ENCODE results near the gene DBET. TPM values are rescaled to one million over a fixed set of nuclear protein-coding genes. Genes with fewer than 3 reads are reported as not detected.
"Not testable (repeated sequence)": the region's sequence is repeated elsewhere in the genome, so short reads cannot be mapped to it uniquely, and the experiment has no call there.

The DBET gene
- total RNA-seq, 1 experiment from 2014 or later, result not detected

DNA sequence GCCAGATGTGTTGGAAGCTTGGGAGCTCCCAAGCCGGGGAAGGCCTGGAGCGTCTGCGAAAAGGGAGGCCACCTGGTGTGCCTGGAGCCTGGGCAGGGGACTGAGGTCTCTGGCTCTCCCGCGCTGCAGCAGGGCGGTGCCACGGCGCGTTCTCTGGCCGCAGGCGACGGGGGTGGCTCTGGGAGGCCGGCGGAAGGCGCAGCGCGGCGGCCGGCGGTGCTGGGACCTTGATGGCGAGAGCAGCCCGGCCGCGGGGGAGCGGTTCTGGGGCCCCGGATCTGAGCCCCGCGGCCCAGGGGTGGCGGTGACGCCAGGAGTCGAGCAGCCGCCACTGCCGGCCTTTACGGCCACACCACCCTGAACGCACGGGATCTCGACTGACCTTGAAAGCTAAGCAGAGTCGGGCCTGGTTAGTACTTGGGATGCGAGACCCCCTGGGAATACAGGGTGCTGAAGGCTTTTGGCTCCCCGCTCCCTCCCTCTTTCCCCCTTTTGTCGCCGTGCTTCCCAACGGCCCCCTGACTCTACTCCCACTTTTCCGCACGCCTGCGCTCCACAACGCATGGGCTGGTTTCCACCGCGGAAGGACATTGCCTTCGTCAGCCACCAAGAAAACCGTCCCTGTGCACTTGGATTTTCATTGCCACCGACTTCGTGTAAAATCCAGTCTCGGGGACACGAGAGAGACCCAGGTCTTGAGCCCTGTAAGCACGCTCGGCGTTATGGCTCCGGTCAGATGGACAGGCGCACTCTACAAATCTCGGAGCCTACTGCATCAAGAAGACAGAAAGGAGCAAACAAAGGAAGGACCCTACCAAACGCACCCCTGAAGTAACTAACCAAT is 46.7 kb upstream of the DBET start:
- BruUV-seq (replicated peaks), result no TSS peak
- TF ChIP-seq, protein P1, sequence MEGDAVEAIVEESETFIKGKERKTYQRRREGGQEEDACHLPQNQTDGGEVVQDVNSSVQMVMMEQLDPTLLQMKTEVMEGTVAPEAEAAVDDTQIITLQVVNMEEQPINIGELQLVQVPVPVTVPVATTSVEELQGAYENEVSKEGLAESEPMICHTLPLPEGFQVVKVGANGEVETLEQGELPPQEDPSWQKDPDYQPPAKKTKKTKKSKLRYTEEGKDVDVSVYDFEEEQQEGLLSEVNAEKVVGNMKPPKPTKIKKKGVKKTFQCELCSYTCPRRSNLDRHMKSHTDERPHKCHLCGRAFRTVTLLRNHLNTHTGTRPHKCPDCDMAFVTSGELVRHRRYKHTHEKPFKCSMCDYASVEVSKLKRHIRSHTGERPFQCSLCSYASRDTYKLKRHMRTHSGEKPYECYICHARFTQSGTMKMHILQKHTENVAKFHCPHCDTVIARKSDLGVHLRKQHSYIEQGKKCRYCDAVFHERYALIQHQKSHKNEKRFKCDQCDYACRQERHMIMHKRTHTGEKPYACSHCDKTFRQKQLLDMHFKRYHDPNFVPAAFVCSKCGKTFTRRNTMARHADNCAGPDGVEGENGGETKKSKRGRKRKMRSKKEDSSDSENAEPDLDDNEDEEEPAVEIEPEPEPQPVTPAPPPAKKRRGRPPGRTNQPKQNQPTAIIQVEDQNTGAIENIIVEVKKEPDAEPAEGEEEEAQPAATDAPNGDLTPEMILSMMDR (IDR thresholded peaks at IDR 0.05; ENCODE audit: unreplicated experiment), result no peak
- Mint-ChIP-seq H3K9me3 (ENCODE audit: unreplicated experiment) (peaks cover 24% of the 10 kb centered on the region), H3K4me1 (ENCODE audit: insufficient read depth, unreplicated experiment) (peaks cover 12% of the 10 kb centered on the region), H3K36me3 (ENCODE audit: insufficient read depth, unreplicated experiment) (no peaks in the 10 kb centered on the region), H3K27me3 (ENCODE audit: insufficient read depth, unreplicated experiment) (peaks cover 11% of the 10 kb centered on the region), H3K4me3 (ENCODE audit: unreplicated experiment) (no peak overlapping the region), H3K27ac (ENCODE audit: low read depth, unreplicated experiment) (no peak overlapping the region)
- intact Hi-C loops (cut with micrococcal nuclease), result no loop called here
- CTCF ChIA-PET, result no interaction called here
- no peak for DNase-seq (ENCODE audit: unreplicated experiment)
- POLR2A ChIA-PET, result no interaction called here

DNA sequence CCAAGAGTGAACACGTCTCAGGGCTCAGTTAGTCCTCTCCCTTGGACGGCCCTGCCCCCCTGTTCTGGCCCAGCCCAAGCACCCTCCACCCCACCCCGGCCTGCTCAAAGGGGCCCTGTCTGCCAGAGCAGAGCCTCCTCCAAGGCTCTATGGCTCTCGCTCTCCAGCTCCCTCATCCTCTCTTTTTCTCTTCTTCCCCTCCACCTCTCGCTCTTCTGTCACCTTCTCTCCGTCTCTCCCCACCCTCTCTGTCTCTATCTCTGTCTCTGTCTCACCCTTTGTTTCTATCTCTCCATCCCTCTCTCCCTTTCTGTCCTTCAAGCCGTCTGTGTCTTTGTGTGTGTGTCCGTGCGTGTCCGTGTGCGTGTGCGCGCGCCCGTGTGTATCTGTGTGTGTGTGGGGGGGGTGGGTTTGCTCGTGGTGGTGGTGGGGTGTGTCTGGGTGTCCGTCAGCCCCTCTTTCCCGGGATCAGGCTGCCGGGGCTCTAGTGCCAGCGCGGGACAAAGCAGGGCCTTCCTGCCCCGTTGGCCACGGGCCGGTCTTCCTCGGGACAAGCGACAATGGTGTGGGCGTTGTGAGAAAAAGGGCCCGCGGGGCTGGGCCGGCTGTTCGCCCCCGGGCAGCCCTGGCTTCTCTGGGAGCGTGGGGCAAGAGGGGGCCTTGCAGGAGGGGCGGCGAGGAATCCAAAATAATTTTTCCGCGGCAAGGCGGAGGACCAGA is 45.9 kb upstream of the DBET start:
- intact Hi-C loops (cut with micrococcal nuclease), result no loop called here
- no TSS peak for BruUV-seq (replicated peaks)
- Mint-ChIP-seq H3K36me3 (ENCODE audit: insufficient read depth, unreplicated experiment) (no peaks in the 10 kb centered on the region), H3K9me3 (ENCODE audit: unreplicated experiment) (peaks cover 24% of the 10 kb centered on the region), H3K27ac (ENCODE audit: low read depth, unreplicated experiment) (no peak overlapping the region), H3K4me1 (ENCODE audit: insufficient read depth, unreplicated experiment) (peaks cover 12% of the 10 kb centered on the region), H3K27me3 (ENCODE audit: insufficient read depth, unreplicated experiment) (peaks cover 11% of the 10 kb centered on the region), H3K4me3 (ENCODE audit: unreplicated experiment) (no peak overlapping the region)
- ChIA-PET CTCF (no interaction called here), POLR2A (no interaction called here)
- no peak for DNase-seq (ENCODE audit: unreplicated experiment)
- TF ChIP-seq, protein P1 (IDR thresholded peaks at IDR 0.05; ENCODE audit: unreplicated experiment), result no peak

DNA sequence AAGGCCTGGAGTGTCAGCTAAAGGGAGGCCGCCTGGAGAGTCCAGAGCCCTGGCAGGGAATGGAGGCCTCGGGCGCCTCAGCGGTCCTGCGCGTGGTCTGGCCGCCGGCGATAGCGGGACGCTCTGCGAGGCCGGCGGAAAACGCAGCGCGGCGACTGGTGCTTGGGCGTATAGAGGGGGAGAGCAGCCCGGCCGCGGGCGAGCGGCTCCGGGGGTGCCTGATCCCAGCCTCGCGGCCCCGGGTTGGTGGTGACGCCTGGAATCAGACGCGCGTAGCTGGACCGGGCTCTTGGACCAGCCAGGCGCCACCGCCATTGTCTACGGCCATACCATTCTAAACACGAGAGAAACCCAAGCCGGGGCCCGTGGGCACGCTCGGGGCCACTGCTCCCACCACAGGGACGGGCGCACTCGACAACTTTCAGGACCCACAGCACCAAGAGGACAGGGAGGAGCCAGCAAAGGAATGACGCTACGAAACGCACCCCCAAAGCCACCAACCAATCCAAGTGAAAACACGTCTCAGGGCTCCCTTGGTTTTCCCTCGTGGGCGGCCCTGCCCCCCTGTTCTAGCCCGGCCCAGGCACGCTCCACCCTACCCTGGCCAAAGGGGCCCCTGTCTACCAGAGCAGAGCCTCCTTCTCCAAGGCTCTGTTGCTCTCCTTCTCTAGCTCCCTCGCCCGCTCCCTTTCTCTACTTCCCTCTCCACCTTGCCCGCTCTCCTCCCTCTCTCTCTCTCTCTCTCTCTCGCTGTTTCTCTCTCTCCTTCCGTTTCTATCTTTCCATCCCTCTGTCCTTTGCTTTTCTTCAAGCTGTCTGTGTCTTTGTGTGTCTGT is 45.1 kb upstream of the DBET start:
- peaks cover 11% of the 10 kb centered on the region for H3K27me3 Mint-ChIP-seq (ENCODE audit: insufficient read depth, unreplicated experiment)
- BruUV-seq (replicated peaks), result no TSS peak
- intact Hi-C loops (cut with micrococcal nuclease), result no loop called here
- H3K9me3 Mint-ChIP-seq (ENCODE audit: unreplicated experiment), result peaks cover 24% of the 10 kb centered on the region
- H3K27ac Mint-ChIP-seq (ENCODE audit: low read depth, unreplicated experiment), result no peak overlapping the region
- TF ChIP-seq, protein P1 (IDR thresholded peaks at IDR 0.05; ENCODE audit: unreplicated experiment), result no peak
- no peak for DNase-seq (ENCODE audit: unreplicated experiment)
- peaks cover 12% of the 10 kb centered on the region for H3K4me1 Mint-ChIP-seq (ENCODE audit: insufficient read depth, unreplicated experiment)
- POLR2A ChIA-PET, result no interaction called here
- CTCF ChIA-PET, result no interaction called here
- no peak overlapping the region for H3K4me3 Mint-ChIP-seq (ENCODE audit: unreplicated experiment)
- no peaks in the 10 kb centered on the region for H3K36me3 Mint-ChIP-seq (ENCODE audit: insufficient read depth, unreplicated experiment)

DNA sequence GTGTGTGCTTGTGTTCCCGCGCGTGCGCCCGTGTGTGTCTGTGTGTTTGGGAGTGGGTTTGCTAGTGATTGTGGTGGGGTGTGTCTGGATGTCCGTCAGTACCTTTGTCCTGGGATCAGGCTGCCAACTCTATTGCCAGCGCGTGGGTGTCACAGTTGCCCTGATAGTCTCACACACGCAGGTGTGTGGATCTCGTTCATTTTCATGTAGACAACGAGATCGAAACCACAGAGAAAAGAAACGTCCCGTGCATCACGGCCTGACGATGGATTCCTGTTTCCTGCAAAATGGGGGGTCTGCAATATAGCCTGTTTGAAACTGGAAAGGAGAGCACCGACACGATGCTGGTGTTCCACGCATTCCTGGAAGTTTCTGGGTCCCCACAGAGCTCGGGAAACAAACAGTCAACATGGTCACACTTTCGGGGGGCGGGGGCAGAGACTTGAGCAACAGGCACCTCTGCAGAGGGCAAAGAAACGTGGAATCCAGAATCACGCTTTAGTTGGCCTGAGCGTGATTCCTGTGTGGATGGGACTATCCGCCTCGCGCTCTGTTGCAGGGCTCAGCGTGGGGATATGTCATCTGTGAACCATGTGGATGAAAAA is 44.3 kb upstream of the DBET start:
- BruUV-seq (replicated peaks); H3K36me3 Mint-ChIP-seq (ENCODE audit: insufficient read depth, unreplicated experiment); intact Hi-C loops (cut with micrococcal nuclease); POLR2A ChIA-PET; H3K27ac Mint-ChIP-seq (ENCODE audit: low read depth, unreplicated experiment); H3K4me3 Mint-ChIP-seq (ENCODE audit: unreplicated experiment); CTCF ChIA-PET; DNase-seq (ENCODE audit: unreplicated experiment): not testable (repeated sequence)
- Mint-ChIP-seq H3K9me3 (ENCODE audit: unreplicated experiment) (peaks cover 24% of the 10 kb centered on the region), H3K4me1 (ENCODE audit: insufficient read depth, unreplicated experiment) (peaks cover 12% of the 10 kb centered on the region), H3K27me3 (ENCODE audit: insufficient read depth, unreplicated experiment) (peaks cover 11% of the 10 kb centered on the region)
